K562 (cell line): Measurements from ENCODE around the gene RAI1. TPM values are rescaled to one million over a fixed set of nuclear protein-coding genes. Genes with fewer than 3 reads are reported as not detected.

Experiments
- EP400 ChIP-seq: fragments of 450-650 bp; IDR thresholded peaks from 2 replicates; pipeline ENCODE4 v1.6.1; 2017; ENCODE audit warnings: antibody characterized with exemption, mild to moderate bottlenecking, moderate library complexity
- GABPA ChIP-seq: fragments of 200-800 bp; sonication (Bioruptor generic); conservative IDR thresholded peaks from 2 replicates; pipeline ENCODE4 v1.6.1; 2016; ENCODE audit warnings: low read depth, missing genetic modification characterization, missing compliant biosample characterization
- HDAC3 ChIP-seq: fragments of 450-650 bp; IDR thresholded peaks from 2 replicates; pipeline ENCODE4 v1.6.1; 2018; ENCODE audit warnings: borderline replicate concordance, mild to moderate bottlenecking, moderate library complexity; ENCODE audit not compliant: partially characterized antibody
- KDM5B ChIP-seq: fragments of 200-600 bp; sonication (generic); IDR thresholded peaks from 2 replicates; pipeline ENCODE4 v1.6.1; 2012; ENCODE audit warnings: low read depth, mild to moderate bottlenecking, moderate library complexity, low read length, control low read depth, inconsistent platforms; ENCODE audit not compliant: insufficient replicate concordance
- MTA3 ChIP-seq: fragments of 450-650 bp; formaldehyde crosslinking; IDR thresholded peaks from 2 replicates; pipeline ENCODE4 v1.6.1; 2017; ENCODE audit warnings: mild to moderate bottlenecking, borderline replicate concordance
- NCOA1 ChIP-seq: fragments of 450-650 bp; IDR thresholded peaks from 2 replicates; pipeline ENCODE4 v1.6.1; 2016; ENCODE audit warnings: low read depth
- NFRKB ChIP-seq: fragments of 450-650 bp; IDR thresholded peaks from 2 replicates; pipeline ENCODE4 v1.6.1; 2016; ENCODE audit warnings: low read depth
- NFXL1 ChIP-seq: fragments of 450-650 bp; formaldehyde crosslinking; IDR thresholded peaks from 2 replicates; pipeline ENCODE4 v1.4.0; 2021; ENCODE audit warnings: mild to moderate bottlenecking
- POLR2B ChIP-seq: fragments of 450-650 bp; IDR thresholded peaks from 2 replicates; pipeline ENCODE4 v1.6.1; 2018; ENCODE audit warnings: low read depth; ENCODE audit not compliant: partially characterized antibody
- PTBP1 ChIP-seq: fragments of 200-400 bp; formaldehyde crosslinking; IDR thresholded peaks from 2 replicates; pipeline ENCODE4 v1.6.1; 2017; ENCODE audit warnings: low read depth, low read length
- RREB1 ChIP-seq: fragments of 250-450 bp; sonication (Bioruptor Pico); IDR thresholded peaks from 2 replicates; pipeline ENCODE4 v1.4.0; 2020
- SMARCA4 ChIP-seq: fragments of 450-650 bp; IDR thresholded peaks from 2 replicates; pipeline ENCODE4 v1.6.1; 2016
- SP2 ChIP-seq: IDR thresholded peaks from 2 replicates; pipeline ENCODE4 v1.6.1; 2011; ENCODE audit warnings: mild to moderate bottlenecking, low read depth, low read length, moderate library complexity; ENCODE audit not compliant: poor library complexity, severe bottlenecking; ENCODE audit errors: extremely low read depth
- VEZF1 ChIP-seq: fragments of 200-800 bp; sonication (Bioruptor generic); IDR thresholded peaks from 2 replicates; pipeline ENCODE4 v1.6.1; 2017; ENCODE audit warnings: missing genetic modification characterization, missing compliant biosample characterization
- polyA plus RNA-seq, 8 experiments: library from polyadenylated mRNA; depleted of rRNA in 4 of 8; stranded (reverse) in 5 of 8; unstranded in 3 of 8; fragments of >200 nt; fragmentation: Nextera tagmentation in 2 of 8; fragmentation: Illumina TruSeq in 1 of 8; extraction: Ambion mirVana in 2 of 8; extraction: Trizol in 1 of 8; gene quantifications; 2 replicates each; pipeline versions ENCODE4 v1.2.1 to v1.2.3, GENCODE V29; 2011 to 2014; ENCODE audit warnings: inconsistent platforms in 1 of 8, missing spikeins in 1 of 8
- total RNA-seq, 7 experiments: library from RNA; depleted of rRNA in 6 of 7; stranded (reverse); fragments of >200 nt in 6 of 7; fragmentation: Illumina TruSeq in 2 of 7; extraction: Trizol in 2 of 7; gene quantifications; 2 replicates each; pipeline versions ENCODE4 v1.2.1 to v1.2.3, GENCODE V29; 2011 to 2021; ENCODE audit warnings: low replicate concordance in 1 of 7
- TF ChIP-seq, protein P1 (sequence below): sonication (generic); formaldehyde crosslinking; IDR thresholded peaks from 2 replicates; pipeline ENCODE4 v1.8.0; 2022; ENCODE audit warnings: missing genetic modification reagents, mild to moderate bottlenecking, borderline replicate concordance

Gene RAI1
- total and polyA plus RNA-seq, 9 of the 15 experiments (the other 6 are each of a cell fraction or from before 2014, with no cell fraction given): 0.68 to 19.9 (median 5.5) TPM

DNA sequence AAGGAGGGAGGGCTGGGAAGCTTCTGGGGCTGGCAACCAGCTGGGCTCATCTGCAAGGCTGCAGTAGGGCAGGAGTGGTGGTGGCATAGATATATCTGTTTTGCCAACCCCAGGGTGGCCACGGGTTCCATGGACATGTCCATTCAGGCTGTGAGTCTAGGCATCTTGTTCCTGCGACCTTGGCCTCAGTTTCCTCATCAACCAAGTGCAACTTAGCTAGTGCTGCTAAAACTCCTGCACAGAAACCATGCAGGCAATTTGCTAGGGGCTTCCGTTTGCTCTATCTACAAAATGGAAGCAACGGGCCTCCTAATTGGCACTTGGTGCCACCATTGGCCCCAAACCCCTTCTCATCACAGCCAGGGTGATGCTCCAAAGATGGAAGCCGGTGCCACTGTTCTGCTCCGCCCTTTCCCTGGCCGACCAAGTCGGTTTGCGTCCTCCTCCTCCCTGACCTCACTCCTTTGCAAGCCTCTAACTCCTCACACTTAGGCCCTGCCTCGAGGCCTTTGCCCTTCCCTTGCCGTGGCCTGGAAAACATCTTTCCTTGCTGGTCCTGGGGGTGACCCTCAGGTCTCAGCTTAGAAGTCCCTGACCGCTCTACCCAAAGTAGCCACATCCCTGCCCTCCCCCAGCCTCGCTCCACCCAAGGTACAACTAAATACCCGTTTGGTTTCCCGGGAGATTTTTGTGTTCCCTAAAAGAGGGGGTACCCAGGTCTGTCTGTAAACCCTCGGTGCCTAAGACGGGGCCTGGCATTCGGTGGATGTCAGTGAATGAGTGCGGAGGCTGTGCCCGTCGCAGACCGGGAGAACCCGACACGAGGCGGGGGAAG, 154.4 kb downstream of the RAI1 start (continued):
- no peak for TF ChIP-seq SP2
- peak; percentile 38; the same call in 1 of the 2 replicates for TF ChIP-seq VEZF1 (CRISPR knock-in tag)
- TF ChIP-seq EP400: no peak; the same call in 1 of the 2 replicates
- TF ChIP-seq RREB1 (CRISPR knock-in tag): no peak
- peak; percentile 18 for TF ChIP-seq HDAC3
- TF ChIP-seq GABPA (tag): no peak
- TF ChIP-seq NFRKB: peak; percentile 56; the same call in 1 of the 2 replicates
- TF ChIP-seq PTBP1: no peak
- no peak for TF ChIP-seq NFXL1 (CRISPR knock-in tag)
- TF ChIP-seq MTA3: no peak
- TF ChIP-seq SMARCA4: peak; percentile 38; the same call in 1 of the 2 replicates
- TF ChIP-seq NCOA1: 0 out of 2 replicates have a peak, but pooled peaks have one; percentile 30
- no peak for TF ChIP-seq KDM5B
- TF ChIP-seq POLR2B: no peak
- TF ChIP-seq, protein P1, sequence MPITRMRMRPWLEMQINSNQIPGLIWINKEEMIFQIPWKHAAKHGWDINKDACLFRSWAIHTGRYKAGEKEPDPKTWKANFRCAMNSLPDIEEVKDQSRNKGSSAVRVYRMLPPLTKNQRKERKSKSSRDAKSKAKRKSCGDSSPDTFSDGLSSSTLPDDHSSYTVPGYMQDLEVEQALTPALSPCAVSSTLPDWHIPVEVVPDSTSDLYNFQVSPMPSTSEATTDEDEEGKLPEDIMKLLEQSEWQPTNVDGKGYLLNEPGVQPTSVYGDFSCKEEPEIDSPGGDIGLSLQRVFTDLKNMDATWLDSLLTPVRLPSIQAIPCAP: no peak
